ENCODE results near the gene SEBOX. TPM values are rescaled to one million over a fixed set of nuclear protein-coding genes. Genes with fewer than 3 reads are reported as not detected.

SEBOX gene
- total and polyA plus RNA-seq, 2 donors (not counting 1 experiment from before 2014, with no cell fraction given): not detected

DNA sequence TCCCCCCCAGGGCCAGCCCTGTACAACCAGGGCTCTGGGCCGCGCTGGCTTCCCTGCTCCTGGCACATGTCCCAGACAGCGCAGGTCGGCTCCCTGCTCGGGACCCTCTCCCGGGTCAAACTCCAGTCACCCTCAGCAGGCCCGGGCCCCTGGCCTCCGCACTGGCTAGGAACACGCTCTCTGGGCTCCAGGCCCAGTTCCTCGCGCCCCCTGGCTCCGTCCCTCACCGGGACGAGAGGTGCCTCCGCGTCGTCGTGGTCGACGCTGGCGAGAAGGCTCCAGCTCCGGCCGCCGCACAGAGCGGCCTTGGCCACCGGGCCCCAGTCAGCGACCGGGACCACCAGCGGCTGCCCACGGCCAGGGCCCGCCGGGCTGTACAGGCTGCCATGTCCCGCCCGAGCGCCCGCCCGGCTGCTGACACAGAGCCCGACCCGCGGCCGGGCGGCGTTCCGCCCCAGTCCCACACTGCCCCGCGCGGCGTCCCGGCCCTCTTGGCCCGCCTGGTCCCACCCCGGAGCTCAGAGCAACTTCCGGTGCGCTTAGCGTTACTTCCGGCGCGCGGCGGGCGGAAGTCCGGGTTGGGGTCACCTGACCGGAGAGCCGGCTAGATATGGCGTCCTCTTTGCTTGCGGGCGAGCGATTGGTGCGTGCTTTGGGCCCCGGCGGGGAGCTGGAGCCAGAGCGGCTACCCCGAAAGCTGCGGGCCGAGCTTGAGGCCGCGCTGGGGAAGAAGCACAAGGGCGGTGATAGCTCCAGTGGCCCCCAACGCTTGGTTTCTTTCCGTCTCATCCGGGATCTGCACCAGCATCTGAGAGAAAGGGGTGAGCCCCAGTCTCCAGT lies 7.7 kb downstream of the SEBOX start, which contains the start of gene POLDIP2:
POLDIP2 (minus strand) TSS at position 467 of the 840 bp plus-strand sequence; CDS start at position 388, 79 bp downstream.
- Histone ChIP-seq H2AFZ (ENCODE audit: insufficient read depth, low read depth, low read length, poor library complexity, severe bottlenecking) (peak within 1 kb of the TSS; percentile 95), H3K27me3 (replicated peaks in 1 of 4; ENCODE audit: control extremely low read depth in 1 of 4, control insufficient read depth in 3 of 4, insufficient read depth in 4 of 4, low read length in 3 of 4) (no peaks in the 10 kb centered on the region), H3K9ac (ENCODE audit: low read length) (peak within 1 kb of the TSS; percentile 77), H3K36me3 (replicated peaks in 1 of 2; ENCODE audit: control extremely low read depth in 1 of 2, control insufficient read depth in 1 of 2, extremely low read depth in 1 of 2, insufficient read depth in 2 of 2, low read length in 1 of 2) (peaks cover 0 to 52% of the 10 kb centered on the region in 2 experiments), H3K4me1 (ENCODE audit: control insufficient read depth in 2 of 2, insufficient read depth in 2 of 2, low read length in 2 of 2) (peaks cover 17 to 22% of the 10 kb centered on the region in 2 donors), H3K4me2 (replicated peaks; ENCODE audit: low read depth, low read length, poor library complexity, severe bottlenecking) (peak within 1 kb of the TSS; percentile 96), H3K4me3 (ENCODE audit: control extremely low read depth in 1 of 5, extremely low read depth in 1 of 5, insufficient read depth in 1 of 5, low read depth in 2 of 5, low read length in 4 of 5) (peak within 1 kb of the TSS; percentile 74 to 91 (median 81)), H4K20me1 (ENCODE audit: control insufficient read depth, insufficient read depth, low read length, poor library complexity, severe bottlenecking) (peaks cover 23% of the 10 kb centered on the region), H3K79me2 (ENCODE audit: control insufficient read depth, insufficient read depth, low read length) (peaks cover 43% of the 10 kb centered on the region), H3K27ac (ENCODE audit: low read length in 2 of 2) (peak within 1 kb of the TSS; percentile 67 to 83), H3K9me3 (ENCODE audit: control extremely low read depth in 1 of 3, control insufficient read depth in 2 of 3, insufficient read depth in 1 of 3, low read length in 2 of 3) (no peaks in the 10 kb centered on the region)
- under 1% methylated on average over 80 of the region's 80 CpGs for WGBS (ENCODE audit: insufficient coverage)
- Mint-ChIP-seq H3K4me3 (peak within 1 kb of the TSS; percentile 97), H3K9me3 (ENCODE audit: insufficient read depth) (no peaks in the 10 kb centered on the region), H3K4me1 (peaks cover 22% of the 10 kb centered on the region), H3K27ac (peak within 1 kb of the TSS; percentile 97), H3K27me3 (no peaks in the 10 kb centered on the region)
- ATAC-seq (ENCODE audit: low read depth) (peak; percentile 98), DNase-seq (peak; percentile 96)
- TF ChIP-seq EZH2 (IDR thresholded peaks at IDR 0.05; ENCODE audit: borderline replicate concordance, insufficient read depth, low read depth, low read length, poor library complexity, severe bottlenecking) (no peak), CTCF (IDR thresholded peaks at IDR 0.05) (peak; percentile 22)
- intact Hi-C loops (cut with micrococcal nuclease): loop anchor here (1.0 to 5.0 kb wide), 4 partner anchors 14 to 595 kb away; partner anchors contain the start of genes IFT20, PHF12, SARM1 and TMEM97
- CTCF ChIA-PET: interaction anchor here (1.0 to 2.8 kb wide), 4 partner anchors 14 to 369 kb away, joined by 3 to 19 read pairs (median 8); partner anchors contain the start of genes IFT20, SARM1, TLCD1 and TNFAIP1
- POLR2A ChIA-PET: interaction anchor here (0.6 to 2.3 kb wide), 6 partner anchors 11 to 210 kb away, joined by 3 to 25 read pairs (median 4); partner anchors contain the start of genes IFT20, TMEM97, TNFAIP1 and VTN

- CTCF ChIA-PET: no interaction called here
- WGBS (ENCODE audit: insufficient coverage): 88% methylated on average over 1 of the region's 7 CpGs
- intact Hi-C loops (cut with micrococcal nuclease): no loop called here
Measured at GRCh38 chr17:28350271-28350670, 14.7 kb downstream of the SEBOX start.

More at GRCh38 chr17:28350271-28350670, 14.7 kb downstream of the SEBOX start:
- H3K27me3 Mint-ChIP-seq: no peaks in the 10 kb centered on the region
- no peak overlapping the region for H2AFZ ChIP-seq (ENCODE audit: insufficient read depth, low read depth, low read length, poor library complexity, severe bottlenecking)
- H3K79me2 ChIP-seq (ENCODE audit: control insufficient read depth, insufficient read depth, low read length): peaks cover 7% of the 10 kb centered on the region
- H3K4me2 ChIP-seq (replicated peaks; ENCODE audit: low read depth, low read length, poor library complexity, severe bottlenecking): no peak overlapping the region
- no peak for ATAC-seq (ENCODE audit: low read depth)
- H4K20me1 ChIP-seq (ENCODE audit: control insufficient read depth, insufficient read depth, low read length, poor library complexity, severe bottlenecking): no peaks in the 10 kb centered on the region
- H3K27ac ChIP-seq (ENCODE audit: low read length in 2 of 2): no peak overlapping the region
- no peak for TF ChIP-seq CTCF (IDR thresholded peaks at IDR 0.05)
- no peak for DNase-seq
- no peaks in the 10 kb centered on the region for H3K4me1 ChIP-seq (ENCODE audit: control insufficient read depth in 2 of 2, insufficient read depth in 2 of 2, low read length in 2 of 2)
- no peak overlapping the region for H3K4me3 Mint-ChIP-seq
- H3K4me1 Mint-ChIP-seq: no peaks in the 10 kb centered on the region
- H3K9ac ChIP-seq (ENCODE audit: low read length): no peak overlapping the region
- H3K36me3 ChIP-seq (replicated peaks in 1 of 2; ENCODE audit: control extremely low read depth in 1 of 2, control insufficient read depth in 1 of 2, extremely low read depth in 1 of 2, insufficient read depth in 2 of 2, low read length in 1 of 2): peaks cover 0 to 79% of the 10 kb centered on the region in 2 experiments
- H3K27ac Mint-ChIP-seq: no peak overlapping the region
- no peaks in the 10 kb centered on the region for H3K9me3 Mint-ChIP-seq (ENCODE audit: insufficient read depth)
- POLR2A ChIA-PET: no interaction called here
- H3K9me3 ChIP-seq (ENCODE audit: control extremely low read depth in 1 of 3, control insufficient read depth in 2 of 3, insufficient read depth in 1 of 3, low read length in 2 of 3): no peaks in the 10 kb centered on the region
- no peaks in the 10 kb centered on the region for H3K27me3 ChIP-seq (replicated peaks in 1 of 4; ENCODE audit: control extremely low read depth in 1 of 4, control insufficient read depth in 3 of 4, insufficient read depth in 4 of 4, low read length in 3 of 4)
- H3K4me3 ChIP-seq (ENCODE audit: control extremely low read depth in 1 of 5, extremely low read depth in 1 of 5, insufficient read depth in 1 of 5, low read depth in 2 of 5, low read length in 4 of 5): no peak overlapping the region

Measured in B cell (primary cell).